IPS DF 4.7 (cell line): Measurements from ENCODE around the gene KANTR.

Experiments
- DNase-seq: peaks from one replicate; pipeline ENCODE4 v3.0.0-alpha.2; 2013; ENCODE audit warnings: low spot score; ENCODE audit errors: extremely low read depth

Gene KANTR

GRCh38 chrX:53081925-53082772 is 11.8 kb upstream of the KANTR start, which contains the start of gene TSPYL2:
Gene TSPYL2 (plus strand): TSS chrX:53082367. CDS start chrX:53082499, 132 bp downstream.
- peak; percentile 68 for DNase-seq

GRCh38 chrX:53082773-53083616 is 10.9 kb upstream of the KANTR start:
- DNase-seq, result no peak

GRCh38 chrX:53084043-53084570 is 9.8 kb upstream of the KANTR start:
- DNase-seq, result no peak

DNA sequence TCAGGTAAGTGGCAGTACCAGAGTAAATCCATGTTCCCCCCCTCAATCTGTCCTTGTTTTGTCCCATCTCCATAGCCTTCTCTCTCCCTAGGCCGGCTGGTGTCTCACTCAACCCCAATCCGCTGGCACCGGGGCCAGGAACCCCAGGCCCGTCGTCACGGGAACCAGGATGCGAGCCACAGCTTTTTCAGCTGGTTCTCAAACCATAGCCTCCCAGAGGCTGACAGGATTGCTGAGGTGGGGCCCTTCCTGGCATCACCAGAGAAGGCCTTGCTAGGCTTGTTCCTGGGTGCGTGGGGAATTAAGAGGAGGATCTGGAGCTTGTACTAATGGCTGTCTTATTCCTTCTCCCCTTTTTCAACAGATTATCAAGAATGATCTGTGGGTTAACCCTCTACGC is 9.1 kb upstream of the KANTR start:
- DNase-seq, result no peak

- DNase-seq, result no peak
Measured at GRCh38 chrX:53085661-53086229, 8.2 kb upstream of the KANTR start.

DNA sequence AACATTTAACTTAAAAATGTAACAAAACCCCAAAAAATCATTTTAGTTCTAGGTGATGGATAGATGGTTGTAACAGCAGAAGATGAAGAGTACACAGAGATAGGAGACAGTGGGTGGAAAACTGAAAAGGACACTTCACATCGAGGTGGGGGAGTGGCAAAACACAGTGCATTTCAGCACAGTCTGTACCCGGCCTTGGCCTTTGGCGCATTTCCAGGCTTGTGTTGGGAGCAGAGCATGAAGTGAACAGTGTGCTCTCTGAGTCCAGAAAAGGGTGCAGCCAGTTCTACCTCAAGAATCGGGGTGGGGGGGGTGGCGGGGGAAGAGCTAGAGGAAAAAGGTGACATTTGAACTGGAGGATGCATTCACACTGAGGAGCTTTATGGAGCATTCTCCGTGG is 7.5 kb upstream of the KANTR start:
- no peak for DNase-seq

- no peak for DNase-seq
Measured at GRCh38 chrX:53087388-53087831, 6.5 kb upstream of the KANTR start.

GRCh38 chrX:53088136-53088974 is 5.6 kb upstream of the KANTR start:
- no peak for DNase-seq

DNA sequence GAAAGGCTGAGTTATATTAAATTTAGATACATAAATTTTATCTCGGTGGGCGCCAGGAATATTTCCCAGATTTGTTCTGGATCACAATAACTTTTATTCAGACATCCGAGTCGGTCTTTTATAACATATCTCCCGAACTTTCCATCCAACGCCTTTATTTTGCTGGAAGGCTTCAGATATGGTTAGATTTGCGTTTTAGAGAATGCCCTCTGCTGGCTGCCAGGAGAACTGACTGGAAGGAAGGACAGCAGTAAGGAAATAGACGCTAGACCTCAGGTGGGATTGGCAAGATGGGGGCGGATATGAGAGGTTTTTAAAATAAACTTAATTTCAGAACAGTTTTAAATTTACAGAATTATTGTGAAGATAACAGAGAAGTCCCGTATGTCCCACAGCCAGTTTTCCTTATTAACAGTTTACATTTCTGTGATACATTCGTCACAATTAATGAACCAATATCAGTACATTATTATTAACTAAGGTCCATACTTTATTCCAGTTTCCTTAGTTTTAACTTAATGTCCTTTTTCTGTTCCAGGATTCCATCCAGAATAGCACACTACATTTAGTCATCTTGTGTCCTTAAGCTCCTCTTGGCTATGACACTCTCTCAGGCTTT is 4.6 kb upstream of the KANTR start:
- DNase-seq, result no peak

DNA sequence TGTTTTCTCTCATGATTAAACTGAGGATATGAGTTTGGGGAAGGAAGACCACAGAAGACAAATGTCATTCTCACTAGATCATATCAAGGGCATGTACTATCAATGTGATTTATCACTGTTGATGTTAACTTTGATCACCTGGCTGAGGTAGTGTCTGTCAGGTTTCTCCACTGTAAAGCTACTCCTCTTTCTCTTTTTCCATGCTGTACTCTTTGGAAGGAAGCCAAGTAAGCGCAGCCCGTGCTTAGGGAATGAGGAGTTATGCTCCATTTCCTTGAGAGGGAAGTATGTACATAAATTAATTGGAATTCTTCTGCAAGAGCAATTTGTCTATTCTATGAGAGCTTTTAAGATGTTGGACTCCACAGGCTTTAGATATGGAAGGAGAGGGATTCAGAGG is 4.0 kb upstream of the KANTR start:
- no peak for DNase-seq

GRCh38 chrX:53091354-53091753 is 2.6 kb upstream of the KANTR start:
- DNase-seq, result no peak

DNA sequence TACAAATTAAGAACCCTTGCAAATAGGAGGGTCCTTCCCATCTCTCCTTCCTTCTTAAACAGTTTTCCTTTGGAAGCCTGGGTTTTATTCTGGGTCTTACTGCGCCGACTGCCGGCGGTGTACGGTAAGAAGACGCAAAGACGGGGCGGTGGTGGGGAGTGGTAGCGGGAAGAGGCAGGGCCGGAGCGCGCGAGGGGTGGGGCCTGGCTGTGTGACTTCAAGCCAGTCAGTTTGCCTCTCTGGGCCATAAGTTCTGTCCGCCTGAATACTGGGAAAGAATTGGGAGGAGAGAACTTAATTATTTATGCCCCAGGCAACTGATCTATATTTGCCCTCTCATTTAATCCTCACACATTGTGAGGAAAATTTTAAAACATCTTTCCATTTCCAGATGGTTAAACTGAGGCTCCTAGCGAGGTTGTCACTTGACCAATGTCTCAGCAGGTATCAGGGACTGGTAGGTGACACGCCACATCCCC is 726 bp upstream of the KANTR start:
- DNase-seq, result no peak

DNA sequence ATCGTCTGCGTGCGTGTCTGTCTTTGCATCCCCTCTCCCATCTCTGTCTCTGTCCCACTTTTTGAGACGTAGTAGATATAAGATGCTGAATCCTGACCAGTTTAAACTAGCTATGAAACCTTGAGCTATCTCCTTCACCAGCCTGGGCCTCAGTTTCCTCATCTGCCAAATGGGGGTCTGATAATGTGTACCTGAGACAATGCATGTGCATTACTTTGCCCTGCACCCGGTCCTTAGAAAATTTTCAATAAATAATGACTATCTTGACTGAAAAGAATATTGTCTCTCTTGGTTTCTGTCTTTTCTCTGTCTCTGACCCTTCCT is 602 bp downstream of the KANTR start:
- DNase-seq, result no peak

- no peak for DNase-seq
Measured at GRCh38 chrX:53095796-53096195, 1.9 kb downstream of the KANTR start.

GRCh38 chrX:53114864-53115549 is 21.1 kb downstream of the KANTR start:
- DNase-seq, result no peak

- DNase-seq, result no peak
Measured at GRCh38 chrX:53115550-53115874, 21.6 kb downstream of the KANTR start.

- no peak for DNase-seq
Measured at GRCh38 chrX:53116101-53116500, 22.2 kb downstream of the KANTR start.

DNA sequence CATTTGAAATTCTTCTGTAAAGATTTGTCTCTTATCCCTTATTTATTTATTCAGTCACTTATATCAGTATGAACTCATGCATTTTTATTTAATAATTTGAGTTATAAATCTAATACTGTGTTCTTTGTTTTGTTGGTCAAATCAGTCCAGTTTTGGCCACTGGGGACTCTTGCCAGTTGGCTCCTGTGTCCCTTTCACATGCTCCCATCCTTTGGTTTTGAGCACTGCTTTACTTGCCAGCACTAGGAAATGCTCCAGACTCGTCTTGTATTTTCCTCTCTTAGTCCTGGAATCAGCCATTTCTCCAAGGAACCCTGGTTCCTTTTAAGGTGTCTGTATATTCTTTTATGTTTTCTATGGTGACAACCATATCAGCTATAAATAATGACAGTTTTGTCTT is 28.1 kb downstream of the KANTR start:
- no peak for DNase-seq

- no peak for DNase-seq
Measured at GRCh38 chrX:53125506-53125905, 31.6 kb downstream of the KANTR start.

DNA sequence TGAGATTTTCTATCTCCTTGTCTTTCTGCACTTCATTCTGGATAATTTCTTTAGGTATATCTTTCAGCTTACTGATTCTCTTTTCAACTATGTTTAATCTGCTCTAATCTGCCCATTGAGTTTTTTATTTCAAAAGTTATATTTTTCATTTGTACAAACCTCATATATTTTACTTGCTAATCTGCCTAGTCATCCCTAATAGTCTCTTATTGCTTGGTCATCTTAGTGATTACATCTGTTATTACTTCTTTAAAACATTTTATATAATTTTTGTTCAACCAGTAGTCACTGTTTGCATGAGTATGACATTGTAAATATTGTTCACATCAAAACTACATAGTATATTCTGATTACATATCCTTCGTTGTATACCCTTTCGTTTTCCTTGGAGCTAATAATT is 32.4 kb downstream of the KANTR start:
- no peak for DNase-seq
